Endothelial cell of umbilical vein (primary cell): ENCODE data around the gene C10orf71. TPM values are rescaled to one million over a fixed set of nuclear protein-coding genes. Genes with fewer than 3 reads are reported as not detected.

Source experiments
- BruUV-seq: library from RNA; stranded (reverse); fragments of 400-500 nt; replicated peaks from 2 replicates; lab custom pipeline; 2021; lab: Mats Ljungman, UMichigan
- CTCF ChIA-PET: fragments of 300-600, 350-600 bp; sonication (Branson Sonifier 250); formaldehyde crosslinking; loops from one replicate; lab custom pipeline; 2021; ENCODE audit warnings: antibody characterized with exemption, inconsistent platforms; lab: Charles Lee
- POLR2A ChIA-PET: fragments of 300-600, 350-600 bp; sonication (Branson Sonifier 250); formaldehyde crosslinking; loops from one replicate; lab custom pipeline; 2021; ENCODE audit warnings: antibody characterized with exemption, inconsistent platforms; lab: Charles Lee
- DNase-seq: peaks from one replicate; pipeline ENCODE4 v3.0.0-alpha.2; 2011; ENCODE audit warnings: low read depth, low spot score
- FAIRE-seq: peaks from 2 replicates; lab custom pipeline; 2011; peaks lifted over from hg19 to GRCh38; lab: Jason Lieb, UNC
- H2AFZ ChIP-seq: 2 replicates; pipeline ENCODE4 v1.6.0; 2012; ENCODE audit warnings: low read depth, low read length, control low read depth, inconsistent platforms
- H3K27ac ChIP-seq: 2 replicates; pipeline ENCODE4 v1.5.1; 2011; ENCODE audit warnings: low read depth, mild to moderate bottlenecking, control low read depth, low read length, moderate library complexity; ENCODE audit not compliant: insufficient read depth
- H3K27me3 ChIP-seq, 2 experiments: 2 replicates each; pipeline versions ENCODE4 v1.6.0 to v1.6.1; 2011; ENCODE audit warnings: low read length in 2 of 2, mixed read lengths in 1 of 2; ENCODE audit not compliant: control insufficient read depth in 2 of 2, insufficient read depth in 2 of 2
- H3K36me3 ChIP-seq, 2 experiments: 2 replicates in 1 of 2; 3 replicates in 1 of 2; pipeline ENCODE4 v1.5.1; 2011; ENCODE audit warnings: low read length in 2 of 2, mild to moderate bottlenecking in 1 of 2, moderate library complexity in 1 of 2; ENCODE audit not compliant: control insufficient read depth in 2 of 2, insufficient read depth in 2 of 2; ENCODE audit errors: extremely low read depth in 1 of 2
- H3K4me1 ChIP-seq: 3 replicates; pipeline ENCODE4 v1.5.1; 2011; ENCODE audit warnings: mild to moderate bottlenecking, low read length; ENCODE audit not compliant: control insufficient read depth, insufficient read depth; ENCODE audit errors: extremely low read depth
- H3K4me2 ChIP-seq: 2 replicates; pipeline ENCODE4 v1.6.1; 2011; ENCODE audit warnings: low read length, control low read depth, mixed read lengths; ENCODE audit not compliant: insufficient read depth
- H3K4me3 ChIP-seq, 3 experiments: fragments of 200-600 bp in 1 of 3; sonication (generic), shearing (Covaris generic) in 1 of 3; replicated peaks in 1 of 3; 2 replicates each; pipeline ENCODE4 v1.5.1; 2011 to 2016; ENCODE audit warnings: control low read depth in 3 of 3, low read length in 3 of 3, mild to moderate bottlenecking in 2 of 3, inconsistent platforms in 1 of 3, low read depth in 1 of 3, moderate library complexity in 1 of 3; ENCODE audit not compliant: insufficient read depth in 1 of 3
- H3K79me2 ChIP-seq: 2 replicates; pipeline ENCODE4 v1.6.0; 2012; ENCODE audit warnings: low read length, inconsistent platforms; ENCODE audit not compliant: control insufficient read depth, insufficient read depth
- H3K9ac ChIP-seq: replicated peaks from 2 replicates; pipeline ENCODE3; 2011; ENCODE audit warnings: low read length, control low read depth; ENCODE audit not compliant: insufficient read depth; ENCODE audit errors: extremely low read depth
- H3K9me1 ChIP-seq: replicated peaks from 3 replicates; pipeline ENCODE4 v1.6.0; 2011; ENCODE audit warnings: mild to moderate bottlenecking, low read length; ENCODE audit not compliant: control insufficient read depth, insufficient read depth; ENCODE audit errors: extremely low read depth
- H3K9me3 ChIP-seq: replicated peaks from 2 replicates; pipeline ENCODE4 v1.5.1; 2012; ENCODE audit warnings: low read length, inconsistent platforms; ENCODE audit not compliant: control insufficient read depth, insufficient read depth
- H4K20me1 ChIP-seq: replicated peaks from 2 replicates; pipeline ENCODE3; 2011; ENCODE audit warnings: mild to moderate bottlenecking, low read length; ENCODE audit not compliant: control insufficient read depth, insufficient read depth; ENCODE audit errors: extremely low read depth
- EZH2 ChIP-seq: IDR thresholded peaks from 2 replicates; pipeline ENCODE4 v1.6.1; 2012; ENCODE audit warnings: borderline replicate concordance, low read depth, mild to moderate bottlenecking, moderate library complexity, low read length, inconsistent platforms; ENCODE audit not compliant: severe bottlenecking
- FOS ChIP-seq: IDR thresholded peaks from 2 replicates; pipeline ENCODE4 v1.6.1; 2011; ENCODE audit warnings: mild to moderate bottlenecking, low read length, moderate library complexity, borderline replicate concordance; ENCODE audit not compliant: insufficient read depth
- JUN ChIP-seq: IDR thresholded peaks from 2 replicates; pipeline ENCODE4 v1.6.1; 2011; ENCODE audit warnings: borderline replicate concordance, low read depth; ENCODE audit not compliant: insufficient read length, insufficient read depth
- MAX ChIP-seq: IDR thresholded peaks from 2 replicates; pipeline ENCODE4 v1.6.1; 2011; ENCODE audit not compliant: insufficient read depth, insufficient read length
- MYC ChIP-seq: IDR thresholded peaks from one replicate; pipeline ENCODE4 v1.6.1; 2011; ENCODE audit warnings: mild to moderate bottlenecking, low read depth, low read length
- POLR2A ChIP-seq: IDR thresholded peaks from 2 replicates; pipeline ENCODE4 v1.6.1; 2012; ENCODE audit warnings: low read depth, mild to moderate bottlenecking, control low read depth, low read length
- dilution Hi-C: fragments of 300-500 bp; cut with MboI; formaldehyde crosslinking; loops from one replicate; pipeline ENCODE4 v1.15.0; 2019; ENCODE audit warnings: low sequenced_read_pairs; ENCODE audit not compliant: extremely low pct_ligation_motif_present
- intact Hi-C: fragments of 100-400 bp; cut with micrococcal nuclease; formaldehyde crosslinking; loops from one replicate; pipeline ENCODE4 v1.10.0; 2022
- polyA plus RNA-seq, 4 experiments: library from polyadenylated mRNA; depleted of rRNA in 3 of 4; stranded (reverse) in 3 of 4; unstranded in 1 of 4; fragments of >200 nt; gene quantifications; 2 replicates each; pipeline versions ENCODE4 v1.2.1 to v1.2.3, GENCODE V29; 2011 to 2012; ENCODE audit warnings: missing spikeins in 1 of 4
- total RNA-seq: library from RNA; stranded (reverse); gene quantifications from 2 replicates; pipeline ENCODE4 v1.2.3, GENCODE V29; 2021
- TF ChIP-seq, protein P1 (sequence below), 2 donors: IDR thresholded peaks; 1 replicate in 1 of 2; 2 replicates in 1 of 2; pipeline ENCODE4 v1.5.1; 2011; ENCODE audit warnings: low read length in 2 of 2, mild to moderate bottlenecking in 2 of 2, moderate library complexity in 2 of 2, control low read depth in 1 of 2, inconsistent platforms in 1 of 2, low read depth in 1 of 2; ENCODE audit not compliant: insufficient read depth in 1 of 2; ENCODE audit errors: extremely low read depth in 1 of 2

C10orf71 gene
- total and polyA plus RNA-seq, 2 donors (not counting 3 experiments of a cell fraction or from before 2014, with no cell fraction given) = not detected

DNA sequence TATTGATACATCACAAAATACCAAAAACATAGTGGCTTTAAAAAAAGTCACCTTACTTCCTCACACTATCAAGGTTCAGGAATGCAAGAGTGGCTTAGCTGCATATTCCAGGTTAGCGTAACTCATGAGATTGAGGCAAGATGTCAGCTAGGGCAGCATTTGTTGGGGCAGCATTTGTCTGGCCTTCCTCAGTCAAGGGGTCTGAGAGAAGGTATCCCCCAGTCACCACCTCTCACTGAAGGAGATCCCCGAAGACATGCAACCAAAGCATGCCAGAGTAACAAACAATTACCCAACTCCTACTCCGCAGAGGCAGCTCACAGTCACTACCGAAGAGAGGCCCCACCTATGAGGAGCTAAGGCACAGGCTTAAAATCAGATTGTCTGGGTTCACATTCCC lies 48.4 kb downstream of the C10orf71 start:
- ChIA-PET CTCF (no interaction called here), POLR2A (no interaction called here)
- no TSS peak for BruUV-seq
- H3K4me2 ChIP-seq = no peak overlapping the region
- no peaks in the 10 kb centered on the region for H3K79me2 ChIP-seq
- no peaks in the 10 kb centered on the region for H3K36me3 ChIP-seq
- H3K4me1 ChIP-seq = no peaks in the 10 kb centered on the region
- intact Hi-C loops (no loop called here), dilution Hi-C loops (no loop called here)
- no peak for DNase-seq
- no peak for TF ChIP-seq MAX
- TF ChIP-seq FOS = no peak
- TF ChIP-seq MYC = no peak
- TF ChIP-seq, protein P1, sequence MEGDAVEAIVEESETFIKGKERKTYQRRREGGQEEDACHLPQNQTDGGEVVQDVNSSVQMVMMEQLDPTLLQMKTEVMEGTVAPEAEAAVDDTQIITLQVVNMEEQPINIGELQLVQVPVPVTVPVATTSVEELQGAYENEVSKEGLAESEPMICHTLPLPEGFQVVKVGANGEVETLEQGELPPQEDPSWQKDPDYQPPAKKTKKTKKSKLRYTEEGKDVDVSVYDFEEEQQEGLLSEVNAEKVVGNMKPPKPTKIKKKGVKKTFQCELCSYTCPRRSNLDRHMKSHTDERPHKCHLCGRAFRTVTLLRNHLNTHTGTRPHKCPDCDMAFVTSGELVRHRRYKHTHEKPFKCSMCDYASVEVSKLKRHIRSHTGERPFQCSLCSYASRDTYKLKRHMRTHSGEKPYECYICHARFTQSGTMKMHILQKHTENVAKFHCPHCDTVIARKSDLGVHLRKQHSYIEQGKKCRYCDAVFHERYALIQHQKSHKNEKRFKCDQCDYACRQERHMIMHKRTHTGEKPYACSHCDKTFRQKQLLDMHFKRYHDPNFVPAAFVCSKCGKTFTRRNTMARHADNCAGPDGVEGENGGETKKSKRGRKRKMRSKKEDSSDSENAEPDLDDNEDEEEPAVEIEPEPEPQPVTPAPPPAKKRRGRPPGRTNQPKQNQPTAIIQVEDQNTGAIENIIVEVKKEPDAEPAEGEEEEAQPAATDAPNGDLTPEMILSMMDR (IDR thresholded peaks at IDR 0.05; ENCODE audit: extremely low read depth in 1 of 2, insufficient read depth in 1 of 2, low read depth in 1 of 2, low read length in 2 of 2) = no peak
- TF ChIP-seq EZH2 = no peak
- no peak for TF ChIP-seq JUN
- no peak for TF ChIP-seq POLR2A
- H2AFZ ChIP-seq = no peak overlapping the region
- H4K20me1 ChIP-seq = no peaks in the 10 kb centered on the region
- peaks cover 0 to 2% of the 10 kb centered on the region in 2 experiments for H3K27me3 ChIP-seq
- no peaks in the 10 kb centered on the region for H3K9me1 ChIP-seq
- no peak for FAIRE-seq
- H3K9ac ChIP-seq = no peak overlapping the region
- H3K4me3 ChIP-seq = no peak overlapping the region
- H3K9me3 ChIP-seq = no peaks in the 10 kb centered on the region
- H3K27ac ChIP-seq = no peak overlapping the region
